Measurements from ENCODE around the gene DOCK8.

Gene DOCK8

GRCh38 chr9:503881-504852 lies 289.5 kb downstream of the DOCK8 start, which contains the start of gene KANK1:
Gene KANK1, plus strand, starts transcription at chr9:504695.
- DNase-seq (ENCODE audit: low spot score) = peak; percentile 80

GRCh38 chr9:504921-505740 lies 290.5 kb downstream of the DOCK8 start:
- DNase-seq (ENCODE audit: low spot score) = peak; percentile 70

- DNase-seq (ENCODE audit: low spot score) = no peak
Measured at GRCh38 chr9:505741-506059, 291.0 kb downstream of the DOCK8 start.

- no peak for DNase-seq (ENCODE audit: low spot score)
Measured at GRCh38 chr9:506281-506680, 291.6 kb downstream of the DOCK8 start.

- DNase-seq (ENCODE audit: low spot score) = no peak
Measured at GRCh38 chr9:511861-512260, 297.2 kb downstream of the DOCK8 start.

- DNase-seq (ENCODE audit: low spot score) = no peak
Measured at GRCh38 chr9:512555-513272, 298.0 kb downstream of the DOCK8 start.

Measured in left forelimb (tissue), 1 donor.